Measurements from ENCODE around the gene ACOXL.

DNA sequence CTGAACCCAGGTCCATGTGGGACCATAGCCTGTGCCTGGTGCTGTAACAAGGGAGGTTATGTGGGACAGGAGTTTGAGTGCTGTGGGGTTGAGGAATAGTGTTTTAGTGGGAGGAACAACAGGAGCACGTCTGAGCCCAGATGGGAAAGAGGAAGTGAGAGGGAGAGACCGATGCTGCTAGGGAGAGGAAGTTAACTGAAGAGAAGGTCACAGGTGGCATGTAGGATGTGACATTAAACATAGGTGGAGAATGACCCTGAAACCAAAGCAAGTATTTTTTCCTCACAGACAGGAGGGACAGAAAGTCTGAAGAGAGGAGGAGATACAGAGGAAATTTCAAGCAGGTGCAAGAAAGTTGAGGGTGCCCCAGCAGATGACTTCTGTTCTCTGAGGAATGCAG is 87.8 kb downstream of the ACOXL start:
- TF ChIP-seq, protein P1, sequence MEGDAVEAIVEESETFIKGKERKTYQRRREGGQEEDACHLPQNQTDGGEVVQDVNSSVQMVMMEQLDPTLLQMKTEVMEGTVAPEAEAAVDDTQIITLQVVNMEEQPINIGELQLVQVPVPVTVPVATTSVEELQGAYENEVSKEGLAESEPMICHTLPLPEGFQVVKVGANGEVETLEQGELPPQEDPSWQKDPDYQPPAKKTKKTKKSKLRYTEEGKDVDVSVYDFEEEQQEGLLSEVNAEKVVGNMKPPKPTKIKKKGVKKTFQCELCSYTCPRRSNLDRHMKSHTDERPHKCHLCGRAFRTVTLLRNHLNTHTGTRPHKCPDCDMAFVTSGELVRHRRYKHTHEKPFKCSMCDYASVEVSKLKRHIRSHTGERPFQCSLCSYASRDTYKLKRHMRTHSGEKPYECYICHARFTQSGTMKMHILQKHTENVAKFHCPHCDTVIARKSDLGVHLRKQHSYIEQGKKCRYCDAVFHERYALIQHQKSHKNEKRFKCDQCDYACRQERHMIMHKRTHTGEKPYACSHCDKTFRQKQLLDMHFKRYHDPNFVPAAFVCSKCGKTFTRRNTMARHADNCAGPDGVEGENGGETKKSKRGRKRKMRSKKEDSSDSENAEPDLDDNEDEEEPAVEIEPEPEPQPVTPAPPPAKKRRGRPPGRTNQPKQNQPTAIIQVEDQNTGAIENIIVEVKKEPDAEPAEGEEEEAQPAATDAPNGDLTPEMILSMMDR (IDR thresholded peaks at IDR 0.05) = no peak
- no peak for TF ChIP-seq POLR2A (IDR thresholded peaks at IDR 0.05)
